ENCODE data around the gene MTUS2.

MTUS2 gene

DNA sequence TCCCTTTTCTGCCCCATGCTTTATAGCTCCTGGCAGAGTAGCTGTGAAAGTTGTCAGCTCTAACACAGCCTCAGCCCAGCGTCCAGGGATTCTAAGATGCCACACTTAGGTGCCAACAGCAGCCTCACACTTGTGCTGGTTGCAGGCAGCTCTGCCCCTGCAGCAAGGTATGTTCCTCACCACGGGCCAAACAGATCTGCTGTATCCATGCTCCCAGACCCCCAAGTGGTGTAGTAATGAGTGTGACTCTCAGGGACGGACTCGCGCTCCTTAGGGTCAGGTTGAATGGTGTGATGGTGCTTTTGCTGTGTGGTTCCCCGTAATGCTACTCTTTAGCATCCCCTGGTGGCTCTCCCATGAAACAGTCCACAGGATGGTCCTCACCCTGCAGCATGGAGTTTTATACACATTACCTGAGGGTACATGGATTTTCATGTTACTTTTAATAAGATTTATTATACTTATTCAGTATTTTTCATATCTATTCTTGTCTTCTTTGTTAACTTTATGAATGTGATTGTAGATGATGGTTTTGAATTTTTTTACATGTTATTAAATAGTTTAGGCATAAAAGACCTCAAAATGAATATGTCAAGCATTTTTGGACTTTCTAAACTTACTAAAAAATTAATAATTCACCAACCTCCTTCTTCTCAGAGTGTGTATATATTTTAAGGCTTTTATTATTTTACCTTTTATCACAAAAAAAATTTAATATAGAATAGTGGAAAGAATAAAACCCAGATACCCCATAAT, 542.9 kb downstream of the MTUS2 start:
- ChIA-PET CTCF (interaction anchor here (0.7 to 1.2 kb wide), 2 partner anchors 108 to 549 kb away, joined by 3 to 4 read pairs; no protein-coding TSS in a partner anchor), POLR2A (no interaction called here)
- TF ChIP-seq L3MBTL2 (conservative IDR thresholded peaks at IDR 0.05): no peak
- TF ChIP-seq CTBP1 (IDR thresholded peaks at IDR 0.05; ENCODE audit: borderline replicate concordance): no peak
- no peak for TF ChIP-seq SUZ12 (IDR thresholded peaks at IDR 0.05)
- TF ChIP-seq, protein P1, sequence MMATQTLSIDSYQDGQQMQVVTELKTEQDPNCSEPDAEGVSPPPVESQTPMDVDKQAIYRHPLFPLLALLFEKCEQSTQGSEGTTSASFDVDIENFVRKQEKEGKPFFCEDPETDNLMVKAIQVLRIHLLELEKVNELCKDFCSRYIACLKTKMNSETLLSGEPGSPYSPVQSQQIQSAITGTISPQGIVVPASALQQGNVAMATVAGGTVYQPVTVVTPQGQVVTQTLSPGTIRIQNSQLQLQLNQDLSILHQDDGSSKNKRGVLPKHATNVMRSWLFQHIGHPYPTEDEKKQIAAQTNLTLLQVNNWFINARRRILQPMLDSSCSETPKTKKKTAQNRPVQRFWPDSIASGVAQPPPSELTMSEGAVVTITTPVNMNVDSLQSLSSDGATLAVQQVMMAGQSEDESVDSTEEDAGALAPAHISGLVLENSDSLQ (IDR thresholded peaks at IDR 0.05): no peak
- no peak for TF ChIP-seq ZNF384 (IDR thresholded peaks at IDR 0.05)
- TF ChIP-seq NFRKB (IDR thresholded peaks at IDR 0.05): no peak
- no peak for TF ChIP-seq BHLHE40 (IDR thresholded peaks at IDR 0.05; ENCODE audit: borderline replicate concordance)
- TF ChIP-seq HDGF (IDR thresholded peaks at IDR 0.05; ENCODE audit: borderline replicate concordance): no peak
- no peak for TF ChIP-seq FOXA1 (IDR thresholded peaks at IDR 0.05)
- no peak for TF ChIP-seq ARNT (IDR thresholded peaks at IDR 0.05)
- no peak for TF ChIP-seq FOXK2 (IDR thresholded peaks at IDR 0.05)
- TF ChIP-seq TARDBP (IDR thresholded peaks at IDR 0.05): no peak
- no peak for TF ChIP-seq LEF1 (IDR thresholded peaks at IDR 0.05; ENCODE audit: borderline replicate concordance)
- no peak for TF ChIP-seq SP1 (IDR thresholded peaks at IDR 0.05)
- TF ChIP-seq ELF4 (IDR thresholded peaks at IDR 0.05): no peak
- TF ChIP-seq FOXM1 (IDR thresholded peaks at IDR 0.05; ENCODE audit: borderline replicate concordance): no peak
- DNase-seq (ENCODE audit: extremely low spot score): peak; percentile 78

DNA sequence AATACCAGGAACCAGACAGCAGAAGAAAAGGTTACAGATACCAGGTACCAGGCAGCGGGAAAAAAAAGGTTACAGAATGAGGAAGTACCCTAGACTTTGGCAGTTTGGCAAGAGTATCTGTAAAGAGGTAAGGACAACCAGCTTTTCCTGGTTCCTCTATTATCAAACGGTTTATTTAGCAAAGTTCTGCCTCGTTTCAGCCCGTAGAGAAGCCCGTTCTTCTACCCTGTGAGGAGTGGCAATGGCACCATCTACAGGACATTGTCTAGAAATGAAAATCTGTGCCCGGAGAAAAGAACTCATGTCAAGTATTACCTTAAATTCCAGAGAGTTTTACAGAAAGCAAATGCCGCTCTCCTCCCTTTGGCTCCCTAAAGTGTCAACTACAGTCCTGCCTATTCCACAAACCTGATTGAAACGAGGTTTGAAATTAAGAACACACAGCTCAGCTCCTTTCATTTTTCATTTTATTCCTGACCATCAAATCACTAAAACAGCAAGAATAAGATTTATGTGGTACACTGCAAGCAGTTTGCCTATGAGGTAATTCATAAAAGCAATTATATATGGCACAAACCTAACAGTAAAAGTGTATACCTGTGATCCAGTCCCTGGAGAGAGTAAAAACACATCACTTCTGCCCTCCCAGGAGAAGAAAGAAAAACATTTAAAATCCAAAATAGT, 549.1 kb downstream of the MTUS2 start:
- ChIA-PET POLR2A (no interaction called here), CTCF (interaction anchor here (0.6 to 1.1 kb wide), 3 partner anchors 8 to 515 kb away, joined by 3 read pairs; no protein-coding TSS in a partner anchor)
- peak; percentile 32 for DNase-seq (ENCODE audit: extremely low spot score)
- TF ChIP-seq TARDBP (IDR thresholded peaks at IDR 0.05) (no peak), BHLHE40 (IDR thresholded peaks at IDR 0.05; ENCODE audit: borderline replicate concordance) (no peak), SUZ12 (IDR thresholded peaks at IDR 0.05) (no peak), ZNF384 (IDR thresholded peaks at IDR 0.05) (no peak), ARNT (IDR thresholded peaks at IDR 0.05) (no peak), FOXK2 (IDR thresholded peaks at IDR 0.05) (no peak), L3MBTL2 (conservative IDR thresholded peaks at IDR 0.05) (no peak), NFRKB (IDR thresholded peaks at IDR 0.05) (no peak), CTBP1 (IDR thresholded peaks at IDR 0.05; ENCODE audit: borderline replicate concordance) (no peak), LEF1 (IDR thresholded peaks at IDR 0.05; ENCODE audit: borderline replicate concordance) (no peak), FOXM1 (IDR thresholded peaks at IDR 0.05; ENCODE audit: borderline replicate concordance) (no peak), ELF4 (IDR thresholded peaks at IDR 0.05) (no peak), FOXA1 (IDR thresholded peaks at IDR 0.05) (no peak), HDGF (IDR thresholded peaks at IDR 0.05; ENCODE audit: borderline replicate concordance) (no peak)

DNA sequence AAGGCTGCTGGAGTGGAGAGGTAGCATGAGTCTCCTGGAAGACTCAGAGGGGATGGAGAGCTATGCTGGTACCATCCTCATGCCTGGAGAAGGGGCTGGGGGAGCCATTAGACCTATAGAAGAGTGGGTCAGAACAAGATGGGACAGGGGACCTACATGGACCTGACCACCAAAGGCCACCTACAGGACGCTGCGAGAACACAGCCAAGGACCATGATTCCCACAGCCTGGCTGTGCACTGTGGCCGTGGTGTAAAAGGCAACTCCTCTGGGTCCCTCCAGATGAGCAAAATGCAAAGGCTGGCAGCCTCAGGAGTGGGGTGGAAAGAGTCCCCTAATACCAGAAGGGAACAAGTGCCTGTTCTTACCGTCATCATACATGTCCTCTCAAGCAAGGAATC, 559.1 kb downstream of the MTUS2 start:
- ChIA-PET CTCF (no interaction called here), POLR2A (no interaction called here)
- no peak for DNase-seq (ENCODE audit: extremely low spot score)
- TF ChIP-seq SP1 (IDR thresholded peaks at IDR 0.05) (no peak), LEF1 (IDR thresholded peaks at IDR 0.05; ENCODE audit: borderline replicate concordance) (no peak), ARNT (IDR thresholded peaks at IDR 0.05) (no peak), NFRKB (IDR thresholded peaks at IDR 0.05) (no peak), L3MBTL2 (conservative IDR thresholded peaks at IDR 0.05) (no peak), ZNF384 (IDR thresholded peaks at IDR 0.05) (no peak), CTBP1 (IDR thresholded peaks at IDR 0.05; ENCODE audit: borderline replicate concordance) (no peak), TARDBP (IDR thresholded peaks at IDR 0.05) (no peak), FOXA1 (IDR thresholded peaks at IDR 0.05) (no peak), FOXK2 (IDR thresholded peaks at IDR 0.05) (no peak), HDGF (IDR thresholded peaks at IDR 0.05; ENCODE audit: borderline replicate concordance) (no peak), BHLHE40 (IDR thresholded peaks at IDR 0.05; ENCODE audit: borderline replicate concordance) (no peak), SUZ12 (IDR thresholded peaks at IDR 0.05) (no peak), ELF4 (IDR thresholded peaks at IDR 0.05) (no peak), FOXM1 (IDR thresholded peaks at IDR 0.05; ENCODE audit: borderline replicate concordance) (no peak)
- TF ChIP-seq, protein P1 (IDR thresholded peaks at IDR 0.05): no peak

DNA sequence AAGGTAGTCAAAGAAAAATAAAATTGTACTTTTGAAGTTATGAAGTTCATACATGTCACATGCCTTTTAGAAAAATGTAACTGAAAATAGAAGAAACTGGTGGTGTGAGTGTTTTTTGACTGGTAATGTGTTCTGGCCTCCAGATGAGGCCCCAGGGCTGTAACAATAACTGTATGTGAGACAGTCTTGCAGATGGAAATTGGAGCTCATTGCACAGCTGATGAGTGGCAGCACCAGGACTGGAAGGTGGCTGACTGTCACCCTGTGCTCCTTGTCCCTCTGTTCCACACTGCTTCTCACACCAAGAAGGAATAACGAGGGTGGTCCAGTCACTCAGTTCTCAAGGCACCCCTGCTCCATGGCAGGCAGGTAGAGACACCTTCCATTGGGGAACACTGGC, 559.7 kb downstream of the MTUS2 start:
- no peak for DNase-seq (ENCODE audit: extremely low spot score)
- CTCF ChIA-PET: no interaction called here
- POLR2A ChIA-PET: no interaction called here
- TF ChIP-seq TARDBP (IDR thresholded peaks at IDR 0.05): no peak

DNA sequence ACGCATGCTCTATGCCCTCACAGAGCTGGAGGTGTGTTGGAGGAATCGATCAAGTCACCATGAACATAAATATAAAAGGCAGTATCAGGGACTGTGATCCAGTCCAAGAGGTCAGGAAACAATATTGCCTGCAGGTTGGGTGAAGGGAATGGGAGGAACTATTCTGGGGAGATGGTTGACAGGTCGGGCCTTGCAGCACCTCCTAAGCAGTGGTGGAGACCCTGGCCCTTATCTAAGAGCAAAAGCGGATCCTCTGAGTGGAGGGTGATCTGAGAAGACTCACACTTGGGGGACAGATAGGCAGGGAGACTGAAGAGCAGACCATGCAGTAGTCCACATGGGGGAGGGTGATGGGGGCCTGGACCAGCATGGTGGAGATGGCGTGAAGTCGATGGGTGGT, 561.9 kb downstream of the MTUS2 start:
- no peak for DNase-seq (ENCODE audit: extremely low spot score)
- ChIA-PET POLR2A (no interaction called here), CTCF (no interaction called here)
- TF ChIP-seq ELF4 (IDR thresholded peaks at IDR 0.05) (no peak), FOXA1 (IDR thresholded peaks at IDR 0.05) (no peak), L3MBTL2 (conservative IDR thresholded peaks at IDR 0.05) (no peak), FOXK2 (IDR thresholded peaks at IDR 0.05) (no peak), CTBP1 (IDR thresholded peaks at IDR 0.05; ENCODE audit: borderline replicate concordance) (no peak), ZNF384 (IDR thresholded peaks at IDR 0.05) (no peak), SP1 (IDR thresholded peaks at IDR 0.05) (no peak), LEF1 (IDR thresholded peaks at IDR 0.05; ENCODE audit: borderline replicate concordance) (no peak), BHLHE40 (IDR thresholded peaks at IDR 0.05; ENCODE audit: borderline replicate concordance) (no peak), TARDBP (IDR thresholded peaks at IDR 0.05) (no peak), HDGF (IDR thresholded peaks at IDR 0.05; ENCODE audit: borderline replicate concordance) (no peak)

DNA sequence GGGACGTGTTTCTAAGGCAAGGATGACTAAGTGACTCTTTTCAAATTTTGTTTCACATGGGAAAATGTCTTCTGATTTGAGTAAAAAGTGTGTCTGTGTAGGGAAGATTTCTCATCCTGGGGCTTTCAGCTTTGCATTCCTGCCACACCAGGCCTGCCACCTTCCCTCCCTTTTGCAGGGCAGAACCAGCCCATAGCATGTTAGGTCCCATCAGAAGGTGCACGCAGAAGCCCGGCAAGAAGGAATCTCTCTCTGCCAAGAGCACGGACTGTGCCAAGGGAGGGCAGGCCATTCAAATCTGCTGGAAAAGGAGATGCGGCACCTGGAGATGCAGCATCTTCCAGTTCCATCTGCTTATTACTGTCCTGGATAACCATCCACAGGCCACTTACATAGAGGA, 563.3 kb downstream of the MTUS2 start:
- no peak for TF ChIP-seq NFRKB (IDR thresholded peaks at IDR 0.05)
- TF ChIP-seq TARDBP (IDR thresholded peaks at IDR 0.05): no peak
- ChIA-PET POLR2A (no interaction called here), CTCF (no interaction called here)
- no peak for DNase-seq (ENCODE audit: extremely low spot score)

All from HEK293T (cell line).